Body of pancreas (tissue), 4 donors: Measurements from ENCODE around the gene DGCR8.
"Not testable (repeated sequence)": the region's sequence is repeated elsewhere in the genome, so short reads cannot be mapped to it uniquely, and the experiment has no call there.

Experiments
- POLR2A ChIP-seq, 3 donors: fragments of 450-650 bp; IDR thresholded peaks; one replicate each; pipeline ENCODE4 v1.6.1; 2016; ENCODE audit warnings: antibody characterized with exemption in 3 of 3, mild to moderate bottlenecking in 2 of 3
- TF ChIP-seq, protein P1 (sequence below), 7 experiments: fragments of 450-650 bp in 4 of 7; fragments of 200-600 bp in 3 of 7; sonication (generic) in 3 of 7; IDR thresholded peaks; one replicate each; pipeline ENCODE4 v1.5.1; 2016 to 2019; ENCODE audit warnings: antibody characterized with exemption in 7 of 7

DNA sequence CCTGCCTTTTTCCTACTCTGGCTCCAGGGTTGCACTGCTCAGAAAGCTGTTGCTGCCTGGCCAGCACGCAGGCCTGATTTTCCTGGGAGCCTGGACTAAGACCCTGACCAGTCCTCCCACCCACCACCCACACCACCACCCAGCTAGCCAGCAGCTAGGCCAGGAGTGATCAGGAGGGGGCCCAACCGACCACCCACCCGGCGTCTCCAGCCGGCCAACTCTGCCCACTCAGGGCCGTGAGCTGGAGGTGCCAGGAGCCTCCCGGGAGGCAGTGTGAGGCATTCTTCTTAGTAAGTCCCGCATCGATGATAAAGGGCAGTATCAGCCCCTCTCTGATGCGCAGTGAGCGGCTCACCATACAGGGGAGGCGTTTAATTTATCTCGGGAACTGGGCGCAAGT is 79.5 kb downstream of the DGCR8 start:
- TF ChIP-seq, protein P1, sequence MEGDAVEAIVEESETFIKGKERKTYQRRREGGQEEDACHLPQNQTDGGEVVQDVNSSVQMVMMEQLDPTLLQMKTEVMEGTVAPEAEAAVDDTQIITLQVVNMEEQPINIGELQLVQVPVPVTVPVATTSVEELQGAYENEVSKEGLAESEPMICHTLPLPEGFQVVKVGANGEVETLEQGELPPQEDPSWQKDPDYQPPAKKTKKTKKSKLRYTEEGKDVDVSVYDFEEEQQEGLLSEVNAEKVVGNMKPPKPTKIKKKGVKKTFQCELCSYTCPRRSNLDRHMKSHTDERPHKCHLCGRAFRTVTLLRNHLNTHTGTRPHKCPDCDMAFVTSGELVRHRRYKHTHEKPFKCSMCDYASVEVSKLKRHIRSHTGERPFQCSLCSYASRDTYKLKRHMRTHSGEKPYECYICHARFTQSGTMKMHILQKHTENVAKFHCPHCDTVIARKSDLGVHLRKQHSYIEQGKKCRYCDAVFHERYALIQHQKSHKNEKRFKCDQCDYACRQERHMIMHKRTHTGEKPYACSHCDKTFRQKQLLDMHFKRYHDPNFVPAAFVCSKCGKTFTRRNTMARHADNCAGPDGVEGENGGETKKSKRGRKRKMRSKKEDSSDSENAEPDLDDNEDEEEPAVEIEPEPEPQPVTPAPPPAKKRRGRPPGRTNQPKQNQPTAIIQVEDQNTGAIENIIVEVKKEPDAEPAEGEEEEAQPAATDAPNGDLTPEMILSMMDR (IDR thresholded peaks at IDR 0.05), result not testable (repeated sequence)
- TF ChIP-seq POLR2A (IDR thresholded peaks at IDR 0.05), result not testable (repeated sequence)
